Activated T-helper 2 cell treated with anti-CD3 and anti-CD28 coated beads, Interferon-gamma antibody, Interleukin-2, Interleukin-4, amounts not matched to agents 10 μg/mL and 5 μg/mL and 100 μg/mL, durations not matched to agents 14 hours and 24 hours and 36 hours (primary cell): ENCODE measurements around the gene MAP3K6. TPM values are rescaled to one million over a fixed set of nuclear protein-coding genes. Genes with fewer than 3 reads are reported as not detected.

Experiments
- DNase-seq: peaks from one replicate; pipeline ENCODE4 v3.0.0; 2021; ENCODE audit warnings: low spot score
- H3K27ac Mint-ChIP-seq: one replicate; pipeline ENCODE4 v1.8.0; 2021; ENCODE audit warnings: mixed read lengths
- H3K27me3 Mint-ChIP-seq: one replicate; pipeline ENCODE4 v1.8.0; 2021; ENCODE audit warnings: low read depth, mixed read lengths
- H3K36me3 Mint-ChIP-seq: one replicate; pipeline ENCODE4 v1.8.0; 2021; ENCODE audit warnings: low read depth, mixed read lengths
- H3K4me1 Mint-ChIP-seq: one replicate; pipeline ENCODE4 v1.8.0; 2021; ENCODE audit warnings: low read depth, mixed read lengths
- H3K4me3 Mint-ChIP-seq: one replicate; pipeline ENCODE4 v1.8.0; 2021; ENCODE audit warnings: low read depth, mild to moderate bottlenecking, moderate library complexity, mixed read lengths
- H3K9me3 Mint-ChIP-seq: one replicate; pipeline ENCODE4 v1.8.0; 2021; ENCODE audit warnings: mixed read lengths
- intact Hi-C: fragments of 100-400 bp; cut with micrococcal nuclease; formaldehyde crosslinking; loops from one replicate; pipeline ENCODE4 v1.15.1; 2023
- total RNA-seq: library from RNA; stranded (reverse); gene quantifications from 2 replicates; pipeline ENCODE4 v1.2.3, GENCODE V29; 2022

MAP3K6 gene
- total RNA-seq, 1 donor from 2014 or later, result 15.8 TPM

GRCh38 chr1:27325286-27325685, 41.5 kb downstream of the MAP3K6 start:
- H3K9me3 Mint-ChIP-seq, result no peaks in the 10 kb centered on the region
- peaks cover 36% of the 10 kb centered on the region for H3K4me1 Mint-ChIP-seq
- no peaks in the 10 kb centered on the region for H3K27me3 Mint-ChIP-seq

GRCh38 chr1:27322569-27323240, 44.1 kb downstream of the MAP3K6 start:
- Mint-ChIP-seq H3K4me3 (peak overlapping the region; percentile 97), H3K27ac (peak overlapping the region; percentile 90), H3K4me1 (peaks cover 25% of the 10 kb centered on the region), H3K36me3 (peaks cover 37% of the 10 kb centered on the region), H3K9me3 (no peaks in the 10 kb centered on the region), H3K27me3 (peaks cover 3% of the 10 kb centered on the region)
- no peak for DNase-seq
- intact Hi-C loops, result loop anchor here (1.0 to 5.0 kb wide), 3 partner anchors 19 to 450 kb away; partner anchors contain the start of genes FAM76A and STX12

More at GRCh38 chr1:27325286-27325685, 41.5 kb downstream of the MAP3K6 start:
- H3K27ac Mint-ChIP-seq, result no peak overlapping the region
- no peak for DNase-seq
- intact Hi-C loops, result no loop called here
- peaks cover 54% of the 10 kb centered on the region for H3K36me3 Mint-ChIP-seq
- no peak overlapping the region for H3K4me3 Mint-ChIP-seq

GRCh38 chr1:27321813-27322568, 44.8 kb downstream of the MAP3K6 start, which contains the start of gene TMEM222:
TSS of gene TMEM222 (plus strand) at chr1:27322163. CDS start at chr1:27322198, 35 bp downstream.
- intact Hi-C loops, result loop anchor here (1.0 to 5.0 kb wide), 3 partner anchors 19 to 450 kb away; partner anchors contain the start of genes FAM76A and STX12
- H3K9me3 Mint-ChIP-seq, result no peaks in the 10 kb centered on the region
- peaks cover 24% of the 10 kb centered on the region for H3K4me1 Mint-ChIP-seq
- H3K4me3 Mint-ChIP-seq, result peak within 1 kb of the TSS; percentile 97
- H3K27ac Mint-ChIP-seq, result peak within 1 kb of the TSS; percentile 90
- peaks cover 3% of the 10 kb centered on the region for H3K27me3 Mint-ChIP-seq
- peaks cover 36% of the 10 kb centered on the region for H3K36me3 Mint-ChIP-seq
- peak; percentile 97 for DNase-seq

- H3K4me1 Mint-ChIP-seq, result peaks cover 9% of the 10 kb centered on the region
- intact Hi-C loops, result no loop called here
- H3K36me3 Mint-ChIP-seq, result peaks cover 8% of the 10 kb centered on the region
- no peak overlapping the region for H3K4me3 Mint-ChIP-seq
- H3K9me3 Mint-ChIP-seq, result no peaks in the 10 kb centered on the region
- peaks cover 7% of the 10 kb centered on the region for H3K27me3 Mint-ChIP-seq
- no peak for DNase-seq
- no peak overlapping the region for H3K27ac Mint-ChIP-seq
These were observed 48.2 kb downstream of the MAP3K6 start for GRCh38 chr1:27318596-27318995.

GRCh38 chr1:27318136-27318535, 48.6 kb downstream of the MAP3K6 start:
- Mint-ChIP-seq H3K4me3 (no peak overlapping the region), H3K27me3 (peaks cover 10% of the 10 kb centered on the region), H3K27ac (no peak overlapping the region), H3K36me3 (peaks cover 7% of the 10 kb centered on the region), H3K4me1 (peaks cover 6% of the 10 kb centered on the region), H3K9me3 (no peaks in the 10 kb centered on the region)
- DNase-seq, result no peak
- intact Hi-C loops, result no loop called here

GRCh38 chr1:27316860-27317259, 49.9 kb downstream of the MAP3K6 start:
- Mint-ChIP-seq H3K27me3 (peaks cover 15% of the 10 kb centered on the region), H3K36me3 (no peaks in the 10 kb centered on the region), H3K4me1 (peaks cover 6% of the 10 kb centered on the region), H3K9me3 (no peaks in the 10 kb centered on the region), H3K27ac (no peak overlapping the region), H3K4me3 (no peak overlapping the region)
- no peak for DNase-seq
- intact Hi-C loops, result no loop called here

- H3K36me3 Mint-ChIP-seq, result no peaks in the 10 kb centered on the region
- H3K4me1 Mint-ChIP-seq, result no peaks in the 10 kb centered on the region
- no peak overlapping the region for H3K4me3 Mint-ChIP-seq
- H3K9me3 Mint-ChIP-seq, result no peaks in the 10 kb centered on the region
- H3K27me3 Mint-ChIP-seq, result peaks cover 15% of the 10 kb centered on the region
- no peak for DNase-seq
- intact Hi-C loops, result no loop called here
- no peak overlapping the region for H3K27ac Mint-ChIP-seq
These were observed 52.0 kb downstream of the MAP3K6 start for GRCh38 chr1:27314737-27315136.

GRCh38 chr1:27314169-27314568, 52.6 kb downstream of the MAP3K6 start:
- Mint-ChIP-seq H3K27ac (no peak overlapping the region), H3K36me3 (no peaks in the 10 kb centered on the region), H3K27me3 (peaks cover 15% of the 10 kb centered on the region), H3K9me3 (no peaks in the 10 kb centered on the region), H3K4me3 (no peak overlapping the region), H3K4me1 (no peaks in the 10 kb centered on the region)
- DNase-seq, result no peak
- intact Hi-C loops, result no loop called here

- no peak for DNase-seq
- Mint-ChIP-seq H3K9me3 (no peaks in the 10 kb centered on the region), H3K4me3 (no peak overlapping the region), H3K27ac (no peak overlapping the region), H3K27me3 (peaks cover 5% of the 10 kb centered on the region), H3K36me3 (no peaks in the 10 kb centered on the region), H3K4me1 (no peaks in the 10 kb centered on the region)
- intact Hi-C loops, result no loop called here
These were observed 58.7 kb downstream of the MAP3K6 start for GRCh38 chr1:27307874-27308598.

- H3K4me1 Mint-ChIP-seq, result no peaks in the 10 kb centered on the region
- no peaks in the 10 kb centered on the region for H3K27me3 Mint-ChIP-seq
- no peak for DNase-seq
- H3K4me3 Mint-ChIP-seq, result no peak overlapping the region
- H3K9me3 Mint-ChIP-seq, result no peaks in the 10 kb centered on the region
- intact Hi-C loops, result no loop called here
- H3K36me3 Mint-ChIP-seq, result no peaks in the 10 kb centered on the region
- no peak overlapping the region for H3K27ac Mint-ChIP-seq
These were observed 59.6 kb downstream of the MAP3K6 start for GRCh38 chr1:27306892-27307761.

- Mint-ChIP-seq H3K36me3 (no peaks in the 10 kb centered on the region), H3K27me3 (no peaks in the 10 kb centered on the region), H3K27ac (no peak overlapping the region), H3K4me3 (no peak overlapping the region), H3K9me3 (no peaks in the 10 kb centered on the region), H3K4me1 (no peaks in the 10 kb centered on the region)
- intact Hi-C loops, result no loop called here
- no peak for DNase-seq
These were observed 60.7 kb downstream of the MAP3K6 start for GRCh38 chr1:27306071-27306470.
